GM18505 (cell line): ENCODE measurements around the gene CNTN5.

Source experiments
- ATAC-seq: cut with Tn5 transposase; IDR thresholded peaks from one replicate; pipeline ENCODE4 v1.9.1; 2021; ENCODE audit not compliant: unreplicated experiment
- POLR2A ChIP-seq: IDR thresholded peaks from 4 replicates; pipeline ENCODE4 v1.6.1; 2011; ENCODE audit warnings: borderline replicate concordance; ENCODE audit not compliant: insufficient read depth, insufficient read length; ENCODE audit errors: extremely low read depth

CNTN5 gene

DNA sequence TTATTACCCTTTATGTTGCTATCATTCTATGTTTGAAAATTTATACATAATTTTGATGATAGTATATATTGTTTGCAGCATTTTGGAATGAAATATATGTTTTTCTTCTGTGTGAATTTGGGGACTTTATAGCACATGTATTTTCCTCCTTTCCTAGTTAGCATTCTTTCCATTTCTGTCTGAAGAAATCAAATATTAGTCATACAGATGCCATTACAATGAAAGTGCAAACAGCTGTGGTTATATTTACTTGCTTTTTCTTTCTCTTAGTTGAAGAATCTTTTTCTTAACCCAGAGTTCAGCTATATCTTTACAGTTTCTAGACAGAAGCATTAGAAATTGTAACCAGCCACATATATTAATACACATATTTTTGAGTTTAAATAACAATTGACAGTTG lies 913.3 kb downstream of the CNTN5 start:
- no peak for ATAC-seq
- no peak for TF ChIP-seq POLR2A

DNA sequence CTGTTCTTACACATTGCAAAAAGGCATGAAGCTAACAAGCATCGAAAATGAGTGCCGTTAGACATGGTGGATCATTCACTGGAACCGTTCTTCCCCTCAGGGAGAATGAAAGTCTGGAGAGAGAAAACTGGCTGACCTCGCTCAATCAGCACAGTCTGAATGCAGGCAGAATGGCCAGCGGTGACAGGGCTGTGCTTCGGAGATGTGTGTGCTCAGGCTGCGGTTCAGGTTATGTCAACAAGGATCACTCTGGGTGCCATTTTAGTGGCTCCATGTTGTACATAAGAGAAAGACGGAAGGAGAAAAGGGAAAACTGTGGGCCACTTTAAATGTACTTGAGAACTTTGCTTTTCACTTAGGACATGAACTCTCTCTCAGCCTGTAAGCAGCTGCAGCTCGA lies 916.6 kb downstream of the CNTN5 start:
- ATAC-seq = no peak
- no peak for TF ChIP-seq POLR2A

DNA sequence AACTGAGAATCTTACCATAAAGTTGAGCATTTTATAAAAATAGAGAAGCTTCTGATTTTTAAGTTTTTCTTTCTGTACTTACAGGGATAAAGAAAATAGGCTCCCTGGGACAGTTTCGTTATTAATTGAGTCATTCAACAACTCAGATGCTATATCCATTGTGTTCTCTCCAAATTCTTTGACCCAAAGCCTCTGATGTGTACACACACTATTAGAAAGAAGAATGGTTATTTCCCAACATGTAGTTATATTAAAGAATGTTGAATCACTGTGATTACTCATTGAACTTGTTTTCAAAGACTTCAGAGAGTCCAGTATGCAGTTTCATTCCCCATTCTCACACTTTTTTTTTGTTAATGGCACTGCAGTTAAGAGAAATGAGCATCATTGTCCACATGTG lies 932.1 kb downstream of the CNTN5 start:
- TF ChIP-seq POLR2A = no peak
- no peak for ATAC-seq

DNA sequence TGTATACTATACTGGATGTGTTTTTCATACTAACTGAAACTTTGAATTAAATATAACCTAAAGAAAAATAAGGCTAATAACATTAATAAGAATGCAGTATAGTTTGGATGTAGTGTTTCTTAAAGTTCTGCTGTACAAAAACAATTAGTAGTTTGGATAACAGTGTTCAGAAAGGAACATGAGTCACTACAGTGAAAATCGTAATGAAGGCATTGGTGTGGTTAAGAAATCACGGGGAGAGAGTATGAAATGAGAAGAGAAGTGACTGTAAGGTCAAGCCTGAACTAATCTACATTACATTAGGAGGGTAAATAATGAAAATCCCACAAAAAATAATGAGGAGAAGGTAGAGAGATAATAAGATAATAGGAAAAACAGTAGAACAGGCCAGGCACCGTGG lies 939.8 kb downstream of the CNTN5 start:
- no peak for ATAC-seq
- no peak for TF ChIP-seq POLR2A

DNA sequence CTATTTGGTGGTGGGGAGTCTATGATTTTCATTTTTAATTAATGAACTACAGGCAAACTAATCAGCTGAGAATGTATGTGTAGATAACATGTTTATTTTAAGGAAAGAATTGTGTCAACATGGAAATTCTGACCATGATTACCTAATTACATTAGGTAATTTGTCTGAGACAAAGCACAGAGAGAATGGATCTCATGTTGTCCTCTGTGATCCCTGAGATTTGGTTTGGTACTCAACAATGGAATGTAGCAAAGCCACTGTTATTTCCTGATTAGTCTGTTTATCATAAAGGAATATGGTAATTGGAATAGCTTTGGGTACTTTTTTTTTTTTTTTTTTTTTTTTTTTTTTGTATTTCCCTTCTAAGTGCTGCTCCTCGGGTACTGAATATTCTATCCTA lies 947.6 kb downstream of the CNTN5 start:
- TF ChIP-seq POLR2A = no peak
- ATAC-seq = no peak

DNA sequence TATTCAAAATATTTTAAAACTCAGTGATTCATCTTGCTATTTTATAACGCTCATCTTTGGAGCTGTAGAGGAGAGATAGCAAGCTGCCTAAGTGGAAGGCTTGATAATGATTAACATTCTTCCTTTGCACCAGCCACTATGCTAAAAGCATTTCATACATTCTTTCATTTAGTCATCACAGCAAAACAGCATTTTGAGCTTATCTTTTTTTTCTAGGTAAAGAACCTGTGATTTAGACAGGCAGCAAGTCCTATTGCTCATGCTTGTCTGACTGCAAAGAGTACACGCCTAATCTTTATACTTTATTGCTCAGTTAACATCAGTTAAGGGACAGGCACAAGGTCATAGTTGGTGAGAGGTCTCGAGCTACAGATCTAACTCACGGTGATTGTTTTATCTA lies 953.2 kb downstream of the CNTN5 start:
- TF ChIP-seq POLR2A = no peak
- no peak for ATAC-seq

DNA sequence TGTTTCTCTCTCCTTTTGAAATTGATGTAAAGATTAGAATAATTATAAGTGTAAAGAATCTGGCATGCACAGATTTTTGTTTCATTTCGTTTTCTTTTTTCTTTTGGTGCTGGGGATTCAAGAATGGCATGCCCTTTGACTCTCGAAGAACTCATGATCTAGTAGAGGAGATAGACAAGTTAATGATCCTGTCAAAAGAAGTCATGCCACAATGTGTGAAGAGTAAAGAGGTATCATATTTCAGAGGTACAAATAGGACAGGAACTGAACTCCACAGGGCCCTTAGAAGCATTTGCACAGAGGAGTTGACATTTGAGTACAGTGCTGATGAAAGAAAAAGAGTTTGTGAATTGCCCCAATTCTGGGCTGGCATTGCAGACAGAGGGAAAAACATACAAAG lies 958.3 kb downstream of the CNTN5 start:
- ATAC-seq = no peak
- no peak for TF ChIP-seq POLR2A

DNA sequence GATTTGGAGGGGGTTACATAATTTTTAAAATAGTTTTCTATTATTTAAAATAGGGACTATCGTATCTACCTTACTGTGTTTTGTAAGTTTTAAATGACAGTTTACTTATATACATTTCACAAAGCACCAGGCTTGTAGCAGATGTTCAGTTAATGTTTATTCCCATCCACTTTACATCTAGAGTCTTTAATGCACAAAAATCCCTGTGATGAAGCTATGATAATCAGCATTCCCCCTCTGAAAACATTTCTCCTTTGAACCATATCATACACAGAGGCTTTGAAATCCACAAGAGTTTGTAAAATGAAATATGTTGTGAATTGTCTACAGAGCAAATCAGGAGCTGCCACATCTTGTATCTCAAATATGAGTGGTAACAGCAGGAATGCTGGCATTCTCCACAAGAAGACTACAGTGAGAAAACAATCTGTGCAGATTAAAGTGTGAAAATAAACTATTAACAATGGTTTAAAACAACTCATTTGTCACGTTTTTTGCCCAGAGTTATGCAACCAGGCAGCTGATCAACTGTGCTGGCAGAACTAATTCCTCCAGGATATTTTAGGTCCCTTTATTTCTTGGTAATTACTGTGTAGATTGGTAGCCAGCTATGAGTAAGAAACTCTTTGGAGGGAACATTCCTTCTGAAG lies 967.2 kb downstream of the CNTN5 start:
- no peak for TF ChIP-seq POLR2A
- no peak for ATAC-seq

DNA sequence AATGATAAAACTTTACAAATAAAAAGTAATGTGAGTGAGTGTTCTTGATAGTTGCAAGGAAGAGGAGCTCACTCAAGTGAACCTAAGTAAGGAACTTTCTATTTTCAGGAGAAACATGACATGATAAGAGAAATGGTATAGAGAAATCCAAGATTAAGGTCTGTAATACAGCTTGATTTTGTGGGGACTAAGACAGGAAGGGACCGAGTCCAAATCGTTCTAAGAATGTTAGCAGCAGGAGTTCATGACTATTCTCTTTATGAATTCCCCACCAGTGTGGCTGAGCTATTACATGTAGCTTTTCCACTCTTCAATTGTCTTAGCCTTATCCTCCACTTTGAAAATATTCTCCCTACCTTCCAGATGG lies 967.7 kb downstream of the CNTN5 start:
- no peak for ATAC-seq
- TF ChIP-seq POLR2A = no peak

DNA sequence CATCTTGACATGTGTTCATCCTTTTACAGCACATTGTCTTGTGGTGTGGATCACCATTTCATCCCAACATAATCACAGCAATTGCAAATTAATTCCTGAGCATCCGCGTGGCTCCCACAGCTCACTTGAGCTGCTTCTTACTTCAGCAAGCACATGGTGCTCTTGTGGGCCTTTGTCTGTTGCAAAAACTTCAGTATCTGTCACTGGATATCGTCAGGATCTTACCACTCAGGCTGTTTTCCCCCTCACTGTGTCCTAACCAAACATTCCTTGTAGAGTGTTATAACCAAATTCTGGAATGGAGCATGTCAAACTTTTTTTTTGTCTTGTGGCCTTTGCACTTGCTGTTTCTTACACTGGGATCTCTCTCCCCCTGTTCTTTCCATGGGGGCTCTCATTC lies 983.2 kb downstream of the CNTN5 start:
- no peak for ATAC-seq
- no peak for TF ChIP-seq POLR2A

DNA sequence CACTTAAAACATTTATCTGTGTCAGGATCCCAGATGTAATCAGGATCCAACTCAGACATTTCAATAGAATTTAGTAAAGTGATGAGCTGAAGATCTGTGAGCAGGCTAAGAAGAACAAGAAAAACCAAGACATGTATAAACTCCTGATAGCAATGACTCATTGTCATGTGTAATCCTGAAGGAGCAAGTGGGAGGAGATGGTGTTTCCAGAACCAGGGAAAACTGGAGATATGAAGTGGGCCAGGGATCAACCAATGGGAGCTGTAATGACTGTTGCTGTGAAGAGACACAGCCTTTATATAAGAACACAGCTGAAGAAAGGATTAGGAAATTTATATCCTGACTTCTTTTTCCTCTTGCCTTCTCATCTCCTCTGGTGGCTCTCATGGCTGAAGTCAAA lies 983.8 kb downstream of the CNTN5 start:
- no peak for TF ChIP-seq POLR2A
- ATAC-seq = no peak

DNA sequence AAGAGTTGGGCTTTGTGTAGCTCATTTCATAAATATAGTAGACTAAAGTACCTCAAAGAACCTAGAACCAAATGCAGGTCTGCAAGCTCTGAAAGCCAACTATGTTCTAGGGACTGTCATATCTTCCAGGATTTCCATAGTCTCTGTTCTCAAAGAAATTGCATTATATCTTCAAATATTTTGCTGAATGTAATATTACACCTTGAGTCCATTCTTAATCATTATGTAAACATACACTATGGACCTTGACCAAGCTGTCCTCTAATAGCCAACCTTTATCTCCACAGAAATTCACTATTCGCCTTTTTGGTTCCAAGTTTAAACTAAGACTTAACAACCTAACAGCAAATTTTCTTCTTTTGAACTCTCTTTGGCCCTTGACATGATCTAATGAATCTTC lies 987.7 kb downstream of the CNTN5 start:
- ATAC-seq = no peak
- TF ChIP-seq POLR2A = no peak

DNA sequence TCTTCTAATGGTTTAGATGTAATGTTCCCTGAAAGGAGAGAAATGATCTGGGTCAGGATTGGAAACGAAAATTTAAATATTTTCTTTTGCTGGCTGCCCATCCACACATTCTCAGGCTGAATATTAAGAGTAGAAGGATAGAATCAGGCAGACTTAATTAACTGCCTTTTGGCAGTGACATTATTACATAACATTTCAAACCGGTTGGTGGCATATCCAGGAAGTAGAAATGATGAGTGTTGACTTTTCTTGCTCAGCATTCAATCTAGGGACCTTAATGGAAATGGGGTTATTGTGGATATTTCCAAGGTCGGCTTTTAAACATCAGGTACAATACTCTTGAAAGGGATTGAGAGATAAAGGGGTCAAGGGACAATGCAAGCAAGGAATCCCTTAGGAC lies 989.0 kb downstream of the CNTN5 start:
- TF ChIP-seq POLR2A = no peak
- ATAC-seq = no peak

DNA sequence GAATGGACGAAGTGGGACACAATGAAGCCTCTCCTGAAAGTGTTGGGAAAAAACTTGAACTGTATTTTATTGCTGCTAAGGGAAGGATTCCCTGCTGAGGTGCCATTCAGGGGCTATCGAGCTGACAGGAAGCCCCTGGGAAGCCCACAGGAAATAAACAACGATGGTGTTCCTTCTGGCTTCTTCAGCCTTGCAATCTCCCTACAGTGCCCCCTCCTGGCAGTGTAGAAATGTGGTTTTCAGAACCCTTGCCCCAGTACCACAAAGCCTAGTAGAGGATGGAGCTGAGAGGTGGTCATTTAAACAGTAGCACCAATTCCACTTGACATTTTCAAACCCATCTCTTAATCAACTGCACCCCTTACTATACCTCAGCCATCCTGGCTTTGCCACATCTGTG lies 989.6 kb downstream of the CNTN5 start:
- no peak for ATAC-seq
- TF ChIP-seq POLR2A = no peak

DNA sequence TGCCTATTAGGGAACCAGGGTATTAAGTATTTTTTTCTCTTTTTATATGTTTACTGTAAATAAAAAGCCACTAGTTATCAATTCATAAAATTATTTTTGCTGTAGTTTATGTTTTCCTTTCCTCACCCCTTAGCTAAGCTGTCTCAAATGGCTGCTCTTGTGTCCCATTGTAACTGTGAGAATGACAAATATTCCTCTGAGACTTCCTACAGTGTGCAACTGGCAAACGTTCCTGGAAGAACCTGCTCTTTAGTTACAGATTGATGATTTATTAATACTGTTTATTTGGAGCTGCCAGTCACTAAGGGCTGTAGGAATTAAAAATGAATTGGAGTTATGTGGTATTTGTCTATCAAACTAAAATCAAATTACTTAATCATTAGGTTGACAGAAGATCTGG lies 990.9 kb downstream of the CNTN5 start:
- no peak for TF ChIP-seq POLR2A
- no peak for ATAC-seq
